Measurements from ENCODE around the gene SMIM24.

DNA sequence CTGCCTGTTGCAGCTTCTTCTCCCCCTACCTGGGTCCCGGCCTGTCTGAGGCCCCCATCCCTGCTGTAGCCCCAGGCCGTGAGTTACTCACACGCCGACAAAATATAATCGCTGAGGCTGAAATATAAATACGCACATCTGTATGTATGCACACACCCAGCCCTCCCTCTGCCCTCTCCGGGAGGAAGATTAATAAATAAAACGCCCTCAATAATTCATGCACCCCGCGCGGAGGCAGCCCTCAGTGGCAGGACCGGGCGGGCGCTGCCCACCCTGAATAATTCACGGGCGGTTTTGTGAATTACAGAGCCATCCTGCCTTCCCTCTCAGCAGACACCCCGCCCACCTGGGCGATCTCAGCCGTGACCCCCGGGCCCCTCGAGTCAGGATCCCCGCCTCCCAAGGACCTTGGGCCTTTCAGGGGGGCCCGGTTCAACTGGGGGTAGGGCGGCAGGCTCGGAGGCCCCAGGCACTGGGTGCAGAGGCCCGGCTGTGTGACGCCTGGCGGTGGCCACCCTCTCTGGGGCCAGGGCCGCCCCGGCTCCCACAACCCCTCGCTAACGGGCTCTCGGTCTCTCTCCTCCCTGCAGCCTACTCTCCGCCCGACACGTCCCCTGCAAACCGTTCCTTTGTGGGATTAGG lies 24.2 kb downstream of the SMIM24 start:
- TF ChIP-seq, protein P1, sequence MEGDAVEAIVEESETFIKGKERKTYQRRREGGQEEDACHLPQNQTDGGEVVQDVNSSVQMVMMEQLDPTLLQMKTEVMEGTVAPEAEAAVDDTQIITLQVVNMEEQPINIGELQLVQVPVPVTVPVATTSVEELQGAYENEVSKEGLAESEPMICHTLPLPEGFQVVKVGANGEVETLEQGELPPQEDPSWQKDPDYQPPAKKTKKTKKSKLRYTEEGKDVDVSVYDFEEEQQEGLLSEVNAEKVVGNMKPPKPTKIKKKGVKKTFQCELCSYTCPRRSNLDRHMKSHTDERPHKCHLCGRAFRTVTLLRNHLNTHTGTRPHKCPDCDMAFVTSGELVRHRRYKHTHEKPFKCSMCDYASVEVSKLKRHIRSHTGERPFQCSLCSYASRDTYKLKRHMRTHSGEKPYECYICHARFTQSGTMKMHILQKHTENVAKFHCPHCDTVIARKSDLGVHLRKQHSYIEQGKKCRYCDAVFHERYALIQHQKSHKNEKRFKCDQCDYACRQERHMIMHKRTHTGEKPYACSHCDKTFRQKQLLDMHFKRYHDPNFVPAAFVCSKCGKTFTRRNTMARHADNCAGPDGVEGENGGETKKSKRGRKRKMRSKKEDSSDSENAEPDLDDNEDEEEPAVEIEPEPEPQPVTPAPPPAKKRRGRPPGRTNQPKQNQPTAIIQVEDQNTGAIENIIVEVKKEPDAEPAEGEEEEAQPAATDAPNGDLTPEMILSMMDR (IDR thresholded peaks at IDR 0.05) = no peak
- TF ChIP-seq POLR2A (IDR thresholded peaks at IDR 0.05) (no peak), POLR2AphosphoS5 (IDR thresholded peaks at IDR 0.05; ENCODE audit: insufficient read depth in 1 of 2, low read depth in 1 of 2) (no peak)

Measured in vagina (tissue), 2 donors.